Measurements from ENCODE around the gene ARHGAP25.

The ARHGAP25 gene

DNA sequence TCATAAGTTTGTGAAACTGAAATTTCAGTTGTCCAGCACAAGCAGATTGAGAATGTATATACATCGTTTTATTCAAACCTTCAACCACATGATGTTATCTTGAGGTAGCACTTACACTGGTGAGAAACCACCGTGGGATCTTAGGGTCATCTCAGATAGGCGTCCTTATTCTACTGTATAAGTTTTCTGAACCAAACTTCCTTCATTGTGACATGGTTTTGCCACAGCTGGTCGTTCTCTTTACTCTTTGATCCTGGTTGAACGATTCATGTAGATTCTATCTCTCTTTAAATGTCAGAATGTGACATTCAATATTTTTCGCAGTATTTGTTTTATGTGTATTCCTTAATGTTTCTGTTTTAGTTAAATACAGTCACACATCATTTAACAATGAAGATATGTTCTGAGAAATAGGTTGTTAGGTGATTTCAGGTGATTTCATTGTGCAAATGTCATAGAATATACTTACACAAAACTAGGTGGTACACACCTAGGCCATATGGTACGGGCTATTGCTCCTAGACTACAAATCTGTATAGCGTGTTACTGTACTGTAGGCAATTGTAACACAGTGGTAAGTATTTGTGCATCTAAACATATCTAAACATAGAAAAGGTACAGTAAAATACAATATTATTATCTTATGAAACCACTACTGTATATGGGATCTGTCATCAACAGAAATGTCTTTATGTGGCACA lies 17.9 kb upstream of the ARHGAP25 start:
- no peak overlapping the region for H3K27ac ChIP-seq (ENCODE audit: low read depth, low read length)
- no peaks in the 10 kb centered on the region for H3K79me2 ChIP-seq (ENCODE audit: insufficient read depth, low read length)
- peaks cover 11% of the 10 kb centered on the region for H3F3A ChIP-seq (ENCODE audit: insufficient read depth)
- H3K36me3 ChIP-seq (ENCODE audit: low read length), result no peaks in the 10 kb centered on the region
- H3K4me3 ChIP-seq (ENCODE audit: insufficient read depth, low read length, poor library complexity, severe bottlenecking), result no peak overlapping the region
- H4K20me1 ChIP-seq (ENCODE audit: low read depth, low read length), result no peaks in the 10 kb centered on the region
- no peaks in the 10 kb centered on the region for H3K9me3 ChIP-seq (ENCODE audit: insufficient read depth, low read length)
- H2AFZ ChIP-seq (ENCODE audit: low read depth, low read length, severe bottlenecking), result no peak overlapping the region
- no peaks in the 10 kb centered on the region for H3K27me3 ChIP-seq (ENCODE audit: low read length)
- H3K9me2 ChIP-seq (replicated peaks; ENCODE audit: insufficient read depth, low read length), result no peaks in the 10 kb centered on the region
- H3K4me2 ChIP-seq (ENCODE audit: low read depth, low read length, poor library complexity, severe bottlenecking), result no peak overlapping the region
- TF ChIP-seq, protein P1, sequence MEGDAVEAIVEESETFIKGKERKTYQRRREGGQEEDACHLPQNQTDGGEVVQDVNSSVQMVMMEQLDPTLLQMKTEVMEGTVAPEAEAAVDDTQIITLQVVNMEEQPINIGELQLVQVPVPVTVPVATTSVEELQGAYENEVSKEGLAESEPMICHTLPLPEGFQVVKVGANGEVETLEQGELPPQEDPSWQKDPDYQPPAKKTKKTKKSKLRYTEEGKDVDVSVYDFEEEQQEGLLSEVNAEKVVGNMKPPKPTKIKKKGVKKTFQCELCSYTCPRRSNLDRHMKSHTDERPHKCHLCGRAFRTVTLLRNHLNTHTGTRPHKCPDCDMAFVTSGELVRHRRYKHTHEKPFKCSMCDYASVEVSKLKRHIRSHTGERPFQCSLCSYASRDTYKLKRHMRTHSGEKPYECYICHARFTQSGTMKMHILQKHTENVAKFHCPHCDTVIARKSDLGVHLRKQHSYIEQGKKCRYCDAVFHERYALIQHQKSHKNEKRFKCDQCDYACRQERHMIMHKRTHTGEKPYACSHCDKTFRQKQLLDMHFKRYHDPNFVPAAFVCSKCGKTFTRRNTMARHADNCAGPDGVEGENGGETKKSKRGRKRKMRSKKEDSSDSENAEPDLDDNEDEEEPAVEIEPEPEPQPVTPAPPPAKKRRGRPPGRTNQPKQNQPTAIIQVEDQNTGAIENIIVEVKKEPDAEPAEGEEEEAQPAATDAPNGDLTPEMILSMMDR (IDR thresholded peaks at IDR 0.05; ENCODE audit: insufficient read depth, low read length, poor library complexity, severe bottlenecking), result no peak
- TF ChIP-seq EZH2phosphoT487 (conservative IDR thresholded peaks at IDR 0.05; ENCODE audit: low read length), result no peak
- no peak overlapping the region for H3K9ac ChIP-seq (ENCODE audit: low read length)

DNA sequence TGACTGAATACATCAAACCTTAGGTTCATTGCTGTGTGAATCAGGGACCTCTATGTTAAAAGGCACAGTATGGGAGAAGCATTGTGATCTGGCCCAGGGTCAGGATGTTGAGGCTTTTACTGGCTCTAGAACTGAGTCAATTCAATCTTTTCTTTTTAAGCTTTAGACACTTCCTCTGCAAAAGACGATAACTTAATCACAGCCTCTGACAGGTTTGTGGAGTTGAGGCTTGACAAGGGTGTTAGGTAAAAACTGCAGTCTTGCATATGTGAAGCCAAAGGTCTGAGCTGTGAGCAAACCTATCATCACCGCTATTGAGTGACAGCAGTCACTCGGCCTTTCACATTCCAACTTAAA lies 17.3 kb upstream of the ARHGAP25 start:
- no peak overlapping the region for H2AFZ ChIP-seq (ENCODE audit: low read depth, low read length, severe bottlenecking)

DNA sequence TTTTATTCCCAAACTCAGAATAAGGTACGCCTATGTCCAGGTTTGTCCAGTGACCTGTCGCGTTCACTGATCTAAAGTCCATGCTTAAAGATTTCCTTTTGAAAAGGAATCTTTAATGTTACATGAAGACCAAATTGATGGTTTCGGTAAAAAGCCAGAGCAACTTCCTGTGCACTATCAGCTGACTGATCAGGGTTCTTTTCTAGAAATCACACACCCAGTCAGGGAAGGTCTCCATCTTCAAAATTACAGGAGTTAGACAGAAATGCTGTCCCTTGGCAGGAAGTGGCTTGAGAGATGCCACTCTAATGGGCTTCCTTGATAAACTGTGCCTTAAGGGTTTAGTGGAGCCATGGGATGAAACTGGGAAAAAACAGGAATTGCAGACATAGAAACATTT lies 14.7 kb upstream of the ARHGAP25 start:
- no peaks in the 10 kb centered on the region for H4K20me1 ChIP-seq (ENCODE audit: low read depth, low read length)
- no peak overlapping the region for H3K4me2 ChIP-seq (ENCODE audit: low read depth, low read length, poor library complexity, severe bottlenecking)
- no peaks in the 10 kb centered on the region for H3K9me3 ChIP-seq (ENCODE audit: insufficient read depth, low read length)
- no peaks in the 10 kb centered on the region for H3K79me2 ChIP-seq (ENCODE audit: insufficient read depth, low read length)
- no peak overlapping the region for H3K27ac ChIP-seq (ENCODE audit: low read depth, low read length)
- H2AFZ ChIP-seq (ENCODE audit: low read depth, low read length, severe bottlenecking), result no peak overlapping the region
- no peaks in the 10 kb centered on the region for H3K36me3 ChIP-seq (ENCODE audit: low read length)
- peaks cover 11% of the 10 kb centered on the region for H3F3A ChIP-seq (ENCODE audit: insufficient read depth)
- no peaks in the 10 kb centered on the region for H3K9me2 ChIP-seq (replicated peaks; ENCODE audit: insufficient read depth, low read length)
- TF ChIP-seq EZH2phosphoT487 (conservative IDR thresholded peaks at IDR 0.05; ENCODE audit: low read length), result no peak
- TF ChIP-seq, protein P1 (IDR thresholded peaks at IDR 0.05; ENCODE audit: insufficient read depth, low read length, poor library complexity, severe bottlenecking), result no peak
- H3K27me3 ChIP-seq (ENCODE audit: low read length), result no peaks in the 10 kb centered on the region
- H3K4me3 ChIP-seq (ENCODE audit: insufficient read depth, low read length, poor library complexity, severe bottlenecking), result no peak overlapping the region
- no peak overlapping the region for H3K9ac ChIP-seq (ENCODE audit: low read length)

More for the DNA sequence above, 17.3 kb upstream of the ARHGAP25 start:
- H3K9ac ChIP-seq (ENCODE audit: low read length), result no peak overlapping the region
- TF ChIP-seq, protein P1 (IDR thresholded peaks at IDR 0.05; ENCODE audit: insufficient read depth, low read length, poor library complexity, severe bottlenecking), result no peak
- no peak for TF ChIP-seq EZH2phosphoT487 (conservative IDR thresholded peaks at IDR 0.05; ENCODE audit: low read length)
- H3K27me3 ChIP-seq (ENCODE audit: low read length), result no peaks in the 10 kb centered on the region
- no peaks in the 10 kb centered on the region for H3K36me3 ChIP-seq (ENCODE audit: low read length)
- H3K79me2 ChIP-seq (ENCODE audit: insufficient read depth, low read length), result no peaks in the 10 kb centered on the region
- H4K20me1 ChIP-seq (ENCODE audit: low read depth, low read length), result no peaks in the 10 kb centered on the region
- no peaks in the 10 kb centered on the region for H3K9me2 ChIP-seq (replicated peaks; ENCODE audit: insufficient read depth, low read length)
- no peak overlapping the region for H3K27ac ChIP-seq (ENCODE audit: low read depth, low read length)
- H3F3A ChIP-seq (ENCODE audit: insufficient read depth), result peaks cover 11% of the 10 kb centered on the region
- no peaks in the 10 kb centered on the region for H3K9me3 ChIP-seq (ENCODE audit: insufficient read depth, low read length)
- H3K4me2 ChIP-seq (ENCODE audit: low read depth, low read length, poor library complexity, severe bottlenecking), result no peak overlapping the region
- H3K4me3 ChIP-seq (ENCODE audit: insufficient read depth, low read length, poor library complexity, severe bottlenecking), result no peak overlapping the region

All from SU-DHL-6 (cell line).